HG03558 (cell line): ENCODE measurements around the gene CCDC70.
"Not testable (repeated sequence)": the region's sequence is repeated elsewhere in the genome, so short reads cannot be mapped to it uniquely, and the experiment has no call there.

Experiments used
- ATAC-seq: cut with Tn5 transposase; IDR thresholded peaks from one replicate; pipeline ENCODE4 v1.9.1; 2021; ENCODE audit warnings: moderate number of reproducible peaks; ENCODE audit not compliant: unreplicated experiment; ENCODE audit errors: extremely low read depth

CCDC70 gene

GRCh38 chr13:51861723-51862300 is at the start of gene CCDC70:
Gene CCDC70 (plus strand): TSS chr13:51861969. CDS start chr13:51865412, 3,443 bp downstream.
- no peak for ATAC-seq

GRCh38 chr13:51814071-51814470 is 47.7 kb upstream of the CCDC70 start:
- no peak for ATAC-seq

GRCh38 chr13:51814825-51815650 is 46.7 kb upstream of the CCDC70 start:
- peak; percentile 74 for ATAC-seq

GRCh38 chr13:51815848-51816247 is 45.9 kb upstream of the CCDC70 start:
- no peak for ATAC-seq

- no peak for ATAC-seq
Measured at GRCh38 chr13:51816604-51817249, 45.0 kb upstream of the CCDC70 start.

- ATAC-seq = no peak
Measured at GRCh38 chr13:51817717-51818116, 44.1 kb upstream of the CCDC70 start.

GRCh38 chr13:51818276-51818675 is 43.5 kb upstream of the CCDC70 start:
- ATAC-seq = no peak

GRCh38 chr13:51818781-51819511 is 42.8 kb upstream of the CCDC70 start:
- no peak for ATAC-seq

GRCh38 chr13:51819544-51819943 is 42.2 kb upstream of the CCDC70 start:
- no peak for ATAC-seq

- ATAC-seq = no peak
Measured at GRCh38 chr13:51820016-51820597, 41.7 kb upstream of the CCDC70 start.

GRCh38 chr13:51821606-51822005 is 40.2 kb upstream of the CCDC70 start:
- no peak for ATAC-seq

- no peak for ATAC-seq
Measured at GRCh38 chr13:51822106-51822815, 39.5 kb upstream of the CCDC70 start.

- ATAC-seq = no peak
Measured at GRCh38 chr13:51823359-51823758, 38.4 kb upstream of the CCDC70 start.

- no peak for ATAC-seq
Measured at GRCh38 chr13:51823863-51824262, 37.9 kb upstream of the CCDC70 start.

GRCh38 chr13:51824712-51825111 is 37.1 kb upstream of the CCDC70 start:
- ATAC-seq = not testable (repeated sequence)

- ATAC-seq = no peak
Measured at GRCh38 chr13:51825165-51825592, 36.6 kb upstream of the CCDC70 start.

GRCh38 chr13:51825681-51826254 is 36.0 kb upstream of the CCDC70 start:
- ATAC-seq = no peak

GRCh38 chr13:51826606-51827005 is 35.2 kb upstream of the CCDC70 start:
- ATAC-seq = no peak

- no peak for ATAC-seq
Measured at GRCh38 chr13:51827254-51827653, 34.5 kb upstream of the CCDC70 start.
